HG02885 (cell line): ENCODE measurements around the gene RUNX3.
"Not testable (repeated sequence)": the region's sequence is repeated elsewhere in the genome, so short reads cannot be mapped to it uniquely, and the experiment has no call there.

ENCODE experiments used
- ATAC-seq: cut with Tn5 transposase; IDR thresholded peaks from one replicate; pipeline ENCODE4 v1.9.1; 2021; ENCODE audit warnings: mild to moderate bottlenecking; ENCODE audit not compliant: unreplicated experiment, poor library complexity

Gene RUNX3

GRCh38 chr1:24930260-24931145, at the start of gene RUNX3:
Gene RUNX3, minus strand, starts transcription at chr1:24930276. Its CDS starts 408 bp downstream, at chr1:24929868.
- peak; percentile 79 for ATAC-seq

GRCh38 chr1:24979232-24979631, 49.2 kb upstream of the RUNX3 start:
- ATAC-seq: not testable (repeated sequence)

- no peak for ATAC-seq
Measured at GRCh38 chr1:24978383-24979032, 48.4 kb upstream of the RUNX3 start.

- ATAC-seq: no peak
Measured at GRCh38 chr1:24975391-24975790, 45.3 kb upstream of the RUNX3 start.

GRCh38 chr1:24973315-24973714, 43.2 kb upstream of the RUNX3 start:
- ATAC-seq: no peak

- ATAC-seq: no peak
Measured at GRCh38 chr1:24972915-24973242, 42.8 kb upstream of the RUNX3 start.

GRCh38 chr1:24972221-24972914, 42.3 kb upstream of the RUNX3 start:
- no peak for ATAC-seq

GRCh38 chr1:24970926-24971875, 41.1 kb upstream of the RUNX3 start:
- ATAC-seq: no peak

- no peak for ATAC-seq
Measured at GRCh38 chr1:24970399-24970753, 40.3 kb upstream of the RUNX3 start.

GRCh38 chr1:24969596-24970398, 39.7 kb upstream of the RUNX3 start:
- no peak for ATAC-seq

- no peak for ATAC-seq
Measured at GRCh38 chr1:24968941-24969585, 39.0 kb upstream of the RUNX3 start.

GRCh38 chr1:24967962-24968361, 37.9 kb upstream of the RUNX3 start:
- no peak for ATAC-seq

- no peak for ATAC-seq
Measured at GRCh38 chr1:24967555-24967954, 37.5 kb upstream of the RUNX3 start.

GRCh38 chr1:24966724-24967346, 36.8 kb upstream of the RUNX3 start:
- ATAC-seq: no peak

GRCh38 chr1:24966121-24966723, 36.1 kb upstream of the RUNX3 start:
- ATAC-seq: no peak

GRCh38 chr1:24965571-24965930, 35.5 kb upstream of the RUNX3 start:
- peak; percentile 1 for ATAC-seq

- peak; percentile 88 for ATAC-seq
Measured at GRCh38 chr1:24964811-24965570, 34.9 kb upstream of the RUNX3 start.
